IMR-90 (cell line): Measurements from ENCODE around the gene IKBIP. TPM values are rescaled to one million over a fixed set of nuclear protein-coding genes. Genes with fewer than 3 reads are reported as not detected.

Source experiments
- ATAC-seq: fragments of 200-7000 bp; cut with Tn5 transposase; 2 replicates; pipeline ENCODE4 v1.9.1; 2020; ENCODE audit warnings: low read depth, mild to moderate bottlenecking, moderate library complexity
- BruUV-seq: library from RNA; stranded (reverse); fragments of 400-500 nt; replicated peaks from 2 replicates; lab custom pipeline; 2021; lab: Mats Ljungman, UMichigan
- CTCF ChIA-PET: fragments of 300-600 bp; formaldehyde crosslinking; extraction: SDS; loops from one replicate; lab custom pipeline; 2021; ENCODE audit warnings: antibody characterized with exemption; lab: Yijun Ruan, JAX
- POLR2A ChIA-PET: fragments of 300-600 bp; sonication (Branson Sonifier 250); formaldehyde crosslinking; loops from one replicate; lab custom pipeline; 2022; ENCODE audit warnings: antibody characterized with exemption; ENCODE audit not compliant: unreplicated experiment; lab: Charles Lee
- DNase-seq: peaks from one replicate; pipeline ENCODE4 v3.0.0; 2013
- H2AFZ ChIP-seq: replicated peaks from 2 replicates; pipeline ENCODE3; 2013; ENCODE audit warnings: low read length, mild to moderate bottlenecking; ENCODE audit not compliant: poor library complexity
- H2AK5ac ChIP-seq: 2 replicates; pipeline ENCODE4 v1.6.1; 2013; ENCODE audit warnings: low read depth, low read length, inconsistent platforms
- H2AK9ac ChIP-seq: replicated peaks from 2 replicates; pipeline ENCODE3; 2013; ENCODE audit warnings: mild to moderate bottlenecking, low read depth, low read length, moderate library complexity; ENCODE audit not compliant: poor library complexity
- H2BK120ac ChIP-seq: 2 replicates; pipeline ENCODE4 v1.6.1; 2013; ENCODE audit warnings: low read depth, low read length, inconsistent platforms
- H2BK15ac ChIP-seq: 3 replicates; pipeline ENCODE4 v1.6.1; 2013; ENCODE audit warnings: low read depth, low read length, inconsistent platforms
- H2BK20ac ChIP-seq: 2 replicates; pipeline ENCODE4 v1.6.1; 2013; ENCODE audit warnings: low read depth, mild to moderate bottlenecking, inconsistent platforms, low read length, moderate library complexity
- H2BK5ac ChIP-seq: 2 replicates; pipeline ENCODE4 v1.6.1; 2013; ENCODE audit warnings: mild to moderate bottlenecking, low read depth, low read length, inconsistent platforms; ENCODE audit not compliant: poor library complexity, severe bottlenecking
- H3K14ac ChIP-seq: replicated peaks from 2 replicates; pipeline ENCODE4 v1.6.1; 2013; ENCODE audit warnings: low read depth, low read length, inconsistent platforms
- H3K18ac ChIP-seq: 2 replicates; pipeline ENCODE4 v1.6.1; 2013; ENCODE audit warnings: low read depth, low read length, control low read depth
- H3K23ac ChIP-seq: 2 replicates; pipeline ENCODE4 v1.6.1; 2013; ENCODE audit warnings: low read depth, low read length, inconsistent platforms
- H3K27ac ChIP-seq: 2 replicates; pipeline ENCODE4 v1.5.1; 2013; ENCODE audit warnings: mild to moderate bottlenecking, control low read depth, low read length; ENCODE audit not compliant: insufficient read depth
- H3K27me3 ChIP-seq: 2 replicates; pipeline ENCODE4 v1.6.1; 2013; ENCODE audit warnings: low read length; ENCODE audit not compliant: control insufficient read depth, insufficient read depth
- H3K36me3 ChIP-seq: 2 replicates; pipeline ENCODE4 v1.6.1; 2013; ENCODE audit warnings: low read length, mixed read lengths; ENCODE audit not compliant: control insufficient read depth, insufficient read depth
- H3K4ac ChIP-seq: 2 replicates; pipeline ENCODE4 v1.6.1; 2013; ENCODE audit warnings: low read depth, low read length, inconsistent platforms
- H3K4me1 ChIP-seq: 2 replicates; pipeline ENCODE4 v1.6.1; 2013; ENCODE audit warnings: low read length, mixed read lengths; ENCODE audit not compliant: control insufficient read depth, insufficient read depth
- H3K4me2 ChIP-seq: 2 replicates; pipeline ENCODE4 v1.6.1; 2013; ENCODE audit warnings: low read depth, mild to moderate bottlenecking, control low read depth, low read length, moderate library complexity
- H3K4me3 ChIP-seq: 2 replicates; pipeline ENCODE4 v1.5.1; 2013; ENCODE audit warnings: low read depth, mild to moderate bottlenecking, control low read depth, low read length, moderate library complexity; ENCODE audit not compliant: insufficient read depth
- H3K56ac ChIP-seq: 2 replicates; pipeline ENCODE4 v1.6.1; 2013; ENCODE audit warnings: low read length, inconsistent platforms; ENCODE audit not compliant: insufficient read depth; ENCODE audit errors: extremely low read depth
- H3K79me1 ChIP-seq, 2 experiments: 2 replicates each; pipeline ENCODE4 v1.6.1; 2013; ENCODE audit warnings: low read length in 2 of 2, inconsistent platforms in 1 of 2, low read depth in 1 of 2
- H3K9ac ChIP-seq: 2 replicates; pipeline ENCODE4 v1.6.1; 2013; ENCODE audit warnings: low read depth, low read length, control low read depth
- H3K9me1 ChIP-seq: 2 replicates; pipeline ENCODE4 v1.6.1; 2013; ENCODE audit warnings: low read length, inconsistent platforms; ENCODE audit not compliant: insufficient read depth
- H3K9me3 ChIP-seq: 2 replicates; pipeline ENCODE4 v1.6.1; 2013; ENCODE audit warnings: low read length; ENCODE audit not compliant: control insufficient read depth, insufficient read depth
- H4K20me1 ChIP-seq: 2 replicates; pipeline ENCODE4 v1.6.1; 2013; ENCODE audit warnings: low read length, inconsistent platforms; ENCODE audit not compliant: insufficient read depth
- H4K5ac ChIP-seq: 2 replicates; pipeline ENCODE4 v1.6.1; 2013; ENCODE audit warnings: mild to moderate bottlenecking, low read depth, low read length, control low read depth
- H4K8ac ChIP-seq, 2 experiments: 2 replicates each; pipeline ENCODE4 v1.6.1; 2013; ENCODE audit warnings: low read depth in 2 of 2, low read length in 2 of 2, control low read depth in 1 of 2, inconsistent platforms in 1 of 2
- H4K91ac ChIP-seq: 2 replicates; pipeline ENCODE4 v1.6.1; 2013; ENCODE audit warnings: low read depth, low read length, inconsistent platforms; ENCODE audit not compliant: insufficient read depth
- CEBPB ChIP-seq: IDR thresholded peaks from 2 replicates; pipeline ENCODE4 v1.6.1; 2012; ENCODE audit warnings: low read depth, low read length, improper control_type of control experiment
- FOS ChIP-seq: fragments of 150-350 bp; IDR thresholded peaks from 2 replicates; pipeline ENCODE4 v1.6.1; 2016; ENCODE audit warnings: low read depth, low read length
- WGBS, 2 experiments: methylation state at CpG; one replicate each; pipeline versions ENCODE4 v1.1.5 to v1.1.7; 2013; ENCODE audit warnings: missing lambda C conversion rate in 2 of 2; ENCODE audit not compliant: insufficient read length in 1 of 2; ENCODE audit errors: extremely low coverage in 2 of 2; 5-methylcytosine and 5-hydroxymethylcytosine counted together
- dilution Hi-C: fragments of 300-500 bp; cut with HindIII; formaldehyde crosslinking; loops from one replicate; pipeline ENCODE4 v1.14.3; 2018; ENCODE audit warnings: low sequenced_read_pairs; ENCODE audit not compliant: unreplicated experiment
- in situ Hi-C: fragments of 300-500 bp; cut with MboI; formaldehyde crosslinking; loops from 3 replicates; pipeline ENCODE4 v1.14.3; 2019; ENCODE audit warnings: low sequenced_read_pairs, inconsistent platforms, mixed read lengths
- intact Hi-C: fragments of 100-400 bp; cut with micrococcal nuclease; formaldehyde crosslinking; loops from 2 replicates; pipeline ENCODE4 v1.10.0; 2022
- polyA plus RNA-seq, 3 experiments: library from polyadenylated mRNA; depleted of rRNA; stranded (reverse); fragments of >200 nt; gene quantifications; 2 replicates each; pipeline ENCODE4 v1.2.3, GENCODE V29; 2012; ENCODE audit warnings: low replicate concordance in 1 of 3
- total RNA-seq: library from RNA; depleted of rRNA; stranded (reverse); fragments of >200 nt; gene quantifications from 2 replicates; pipeline ENCODE4 v1.2.3, GENCODE V29; 2012

IKBIP gene
- total and polyA plus RNA-seq, 2 of the 4 experiments (the other 2 are of a cell fraction) = 37.1 to 52.7 TPM

- Histone ChIP-seq H3K4me1 (peaks cover 5% of the 10 kb centered on the region), H3K14ac (peak overlapping the region; percentile 85), H4K20me1 (peaks cover 51% of the 10 kb centered on the region), H2BK15ac (no peak overlapping the region), H4K8ac (no peak overlapping the region), H3K79me1 (peaks cover 9 to 32% of the 10 kb centered on the region in 2 experiments), H3K27me3 (no peaks in the 10 kb centered on the region), H2BK20ac (no peak overlapping the region), H3K27ac (peak overlapping the region; percentile 42; the same call in 1 of the 2 replicates), H2BK120ac (no peak overlapping the region), H4K91ac (no peak overlapping the region), H3K4ac (peak overlapping the region; percentile 3; the same call in 1 of the 2 replicates), H2AFZ (no peak overlapping the region), H2BK5ac (peak overlapping the region; percentile 80), H4K5ac (no peak overlapping the region), H3K9ac (peak overlapping the region; percentile 100; the same call in 1 of the 2 replicates), H3K56ac (no peak overlapping the region), H3K18ac (no peak overlapping the region), H3K4me3 (peak overlapping the region; percentile 96), H2AK9ac (no peak overlapping the region), H3K36me3 (peaks cover 33% of the 10 kb centered on the region), H3K9me1 (peaks cover 8% of the 10 kb centered on the region), H3K9me3 (no peaks in the 10 kb centered on the region), H3K4me2 (peak overlapping the region; percentile 98), H2AK5ac (0 out of 2 replicates have a peak overlapping the region, but pooled peaks have one; percentile 28), H3K23ac (peak overlapping the region; percentile 39; the same call in 1 of the 2 replicates)
- in situ Hi-C loops (no loop called here), intact Hi-C loops (loop anchor here (2.0 kb wide), 1 partner anchor 29 kb away; no protein-coding TSS in a partner anchor), dilution Hi-C loops (no loop called here)
- ATAC-seq (peak; percentile 3; the same call in 1 of the 2 replicates), DNase-seq (peak; percentile 79)
- BruUV-seq = no TSS peak
- TF ChIP-seq FOS = no peak
- TF ChIP-seq CEBPB = peak; percentile 52; the same call in 1 of the 2 replicates
- WGBS, 2 experiments = no CpG with 5 or more reads among the region's 3 CpGs
- POLR2A ChIA-PET = interaction anchor here (0.6 kb wide), 2 partner anchors 45 to 1531 kb away, joined by 3 read pairs; no protein-coding TSS in a partner anchor
- CTCF ChIA-PET = interaction anchor here (0.5 to 4.0 kb wide), 5 partner anchors 10 to 61 kb away, joined by 3 to 14 read pairs (median 3); no protein-coding TSS in a partner anchor
These were observed 49.2 kb downstream of the IKBIP start for GRCh38 chr12:98595243-98595988.
